Measurements from ENCODE around the gene KDM5D. TPM values are rescaled to one million over a fixed set of nuclear protein-coding genes. Genes with fewer than 3 reads are reported as not detected.
A peak's percentile ranks its signal among the peaks of the same experiment; 100 is the strongest.

Gene KDM5D
- total RNA-seq (2021; ENCODE audit: unreplicated experiment), result 0.13 TPM
- polyA plus RNA-seq (2012; ENCODE audit: insufficient read length), result not detected
- percentile 5 among the genes with signal in this experiment for Bru-seq, nascent RNA
- percentile 2 among the genes with signal in this experiment for BruChase-seq, experiment 1, labeled RNA remaining after a 2-hour chase
- percentile 3 among the genes with signal in this experiment for BruChase-seq, experiment 2, labeled RNA remaining after a 6-hour chase
- long read RNA-seq, result 0 reads

GRCh38 chrY:19744381-19745378 lies at the start of gene KDM5D:
Gene KDM5D, minus strand, starts transcription at chrY:19744726. Its CDS starts 192 bp downstream, at chrY:19744534.
- no peaks in the 10 kb centered on the region for H3K36me3 ChIP-seq (ENCODE audit: control insufficient read depth, insufficient read depth, low read length)
- no peak for TF ChIP-seq SIN3A (IDR thresholded peaks at IDR 0.05; ENCODE audit: borderline replicate concordance, insufficient read depth, low read depth, low read length)
- TF ChIP-seq TCF7L2 (IDR thresholded peaks at IDR 0.05; ENCODE audit: low read depth, low read length), result no peak
- TF ChIP-seq POLR2AphosphoS5 (IDR thresholded peaks at IDR 0.05; ENCODE audit: low read depth, low read length), result no peak
- no peak for TF ChIP-seq CTCF (IDR thresholded peaks at IDR 0.05)
- no peak for TF ChIP-seq REST (IDR thresholded peaks at IDR 0.05; ENCODE audit: insufficient read depth in 1 of 2, low read depth in 2 of 2, low read length in 1 of 2)
- DNase-seq (ENCODE audit: low read depth, low spot score), result no peak
- ChIA-PET CTCF (no interaction called here), POLR2A (no interaction called here)
- no peaks in the 10 kb centered on the region for H3K4me1 ChIP-seq (ENCODE audit: control insufficient read depth, insufficient read depth, low read length)
- no peak within 1 kb of the TSS for H3K27ac ChIP-seq (ENCODE audit: low read length)
- BruUV-seq (replicated peaks), result no TSS peak
- in situ Hi-C loops (cut with HindIII; ENCODE audit: low pct_unique_long_range_greater_than_20kb, low sequenced_read_pairs), result no loop called here
- no peaks in the 10 kb centered on the region for H3K9me3 ChIP-seq (ENCODE audit: control insufficient read depth, insufficient read depth, low read depth, low read length)
- H3K27me3 ChIP-seq (ENCODE audit: control insufficient read depth, insufficient read depth, low read length), result no peaks in the 10 kb centered on the region
- no peak for ATAC-seq
- intact Hi-C loops (cut with micrococcal nuclease; ENCODE audit: unreplicated experiment), result no loop called here
- no peak within 1 kb of the TSS for H3K4me3 ChIP-seq (ENCODE audit: low read depth in 2 of 2, low read length in 2 of 2)

- POLR2A ChIA-PET, result no interaction called here
- no peak for ATAC-seq
- BruUV-seq (replicated peaks), result no TSS peak
- no peaks in the 10 kb centered on the region for H3K36me3 ChIP-seq (ENCODE audit: control insufficient read depth, insufficient read depth, low read length)
- intact Hi-C loops (cut with micrococcal nuclease; ENCODE audit: unreplicated experiment) (no loop called here), in situ Hi-C loops (cut with HindIII; ENCODE audit: low pct_unique_long_range_greater_than_20kb, low sequenced_read_pairs) (no loop called here)
- no peak for DNase-seq (ENCODE audit: low read depth, low spot score)
- H3K9me3 ChIP-seq (ENCODE audit: control insufficient read depth, insufficient read depth, low read depth, low read length), result no peaks in the 10 kb centered on the region
- TF ChIP-seq TCF7L2 (IDR thresholded peaks at IDR 0.05; ENCODE audit: low read depth, low read length), result no peak
- no peak for TF ChIP-seq CTCF (IDR thresholded peaks at IDR 0.05)
- TF ChIP-seq SIN3A (IDR thresholded peaks at IDR 0.05; ENCODE audit: borderline replicate concordance, insufficient read depth, low read depth, low read length), result no peak
- no peak for TF ChIP-seq REST (IDR thresholded peaks at IDR 0.05; ENCODE audit: insufficient read depth in 1 of 2, low read depth in 2 of 2, low read length in 1 of 2)
- no peak for TF ChIP-seq POLR2AphosphoS5 (IDR thresholded peaks at IDR 0.05; ENCODE audit: low read depth, low read length)
- CTCF ChIA-PET, result no interaction called here
- H3K27ac ChIP-seq (ENCODE audit: low read length), result no peak overlapping the region
- no peaks in the 10 kb centered on the region for H3K27me3 ChIP-seq (ENCODE audit: control insufficient read depth, insufficient read depth, low read length)
- H3K4me1 ChIP-seq (ENCODE audit: control insufficient read depth, insufficient read depth, low read length), result no peaks in the 10 kb centered on the region
- no peak overlapping the region for H3K4me3 ChIP-seq (ENCODE audit: low read depth in 2 of 2, low read length in 2 of 2)
These were observed 23.8 kb upstream of the KDM5D start for GRCh38 chrY:19768375-19768774.

Data from Panc1 (cell line).